ENCODE measurements around the gene FAM168A.

DNA sequence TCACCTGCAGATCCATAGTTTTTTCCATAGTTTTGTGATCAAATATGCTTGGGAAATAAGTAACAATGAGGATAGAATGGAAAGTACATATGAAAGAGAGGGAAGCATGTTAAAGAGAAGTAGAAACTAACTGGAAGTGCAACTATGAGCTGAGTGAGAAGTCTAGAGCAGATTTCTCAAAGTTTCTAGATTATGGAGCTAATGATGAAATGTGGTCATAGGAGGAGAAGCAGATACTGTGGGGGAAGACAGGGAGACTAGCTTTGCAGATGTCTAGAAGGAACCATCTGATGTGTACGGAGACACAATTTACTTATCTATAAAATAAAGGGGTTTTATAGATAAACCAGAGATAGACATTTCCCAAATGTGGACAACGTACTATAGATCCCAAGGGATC, 184.7 kb downstream of the FAM168A start:
- TF ChIP-seq CTCF (conservative IDR thresholded peaks at IDR 0.05 in 1 of 2, IDR thresholded peaks at IDR 0.05 in 1 of 2; ENCODE audit: extremely low read depth in 1 of 2, insufficient read depth in 1 of 2, low read depth in 1 of 2, low read length in 2 of 2) (no peak), EZH2 (IDR thresholded peaks at IDR 0.05; ENCODE audit: borderline replicate concordance, low read length) (no peak)

Measured in mammary epithelial cell (primary cell).